Measurements from ENCODE around the gene NECAB2.

The NECAB2 gene

DNA sequence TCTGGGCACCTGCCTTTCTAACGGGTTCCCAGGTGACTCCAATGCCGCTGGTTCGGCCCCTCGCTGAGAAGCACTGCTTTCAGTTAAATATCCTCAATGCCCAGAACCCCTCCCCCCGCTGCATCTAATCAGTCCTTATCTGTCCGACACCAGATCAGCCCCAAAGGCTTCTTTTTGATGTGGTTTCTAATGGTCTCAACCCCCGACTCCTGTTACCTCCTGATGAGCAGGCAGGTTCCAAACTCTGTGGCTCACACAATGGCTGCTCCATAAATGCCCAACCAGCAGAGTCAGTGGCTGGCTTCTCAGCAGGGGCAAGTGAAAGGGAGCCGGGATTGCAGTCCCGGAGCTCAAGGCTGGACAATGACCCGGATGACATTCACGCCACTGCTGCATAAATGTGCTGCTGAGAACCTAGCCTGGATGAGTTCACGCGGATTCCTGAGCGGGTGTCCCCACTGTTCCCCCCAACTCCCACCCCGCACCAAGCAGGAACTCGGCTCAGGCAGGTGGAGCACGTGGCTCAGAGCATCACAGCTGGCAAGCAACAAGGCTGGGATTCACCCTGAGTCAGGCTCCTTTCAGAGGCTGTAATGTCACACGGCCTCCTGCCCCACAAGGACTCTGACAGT is 75.6 kb downstream of the NECAB2 start:
- TF ChIP-seq, protein P1, sequence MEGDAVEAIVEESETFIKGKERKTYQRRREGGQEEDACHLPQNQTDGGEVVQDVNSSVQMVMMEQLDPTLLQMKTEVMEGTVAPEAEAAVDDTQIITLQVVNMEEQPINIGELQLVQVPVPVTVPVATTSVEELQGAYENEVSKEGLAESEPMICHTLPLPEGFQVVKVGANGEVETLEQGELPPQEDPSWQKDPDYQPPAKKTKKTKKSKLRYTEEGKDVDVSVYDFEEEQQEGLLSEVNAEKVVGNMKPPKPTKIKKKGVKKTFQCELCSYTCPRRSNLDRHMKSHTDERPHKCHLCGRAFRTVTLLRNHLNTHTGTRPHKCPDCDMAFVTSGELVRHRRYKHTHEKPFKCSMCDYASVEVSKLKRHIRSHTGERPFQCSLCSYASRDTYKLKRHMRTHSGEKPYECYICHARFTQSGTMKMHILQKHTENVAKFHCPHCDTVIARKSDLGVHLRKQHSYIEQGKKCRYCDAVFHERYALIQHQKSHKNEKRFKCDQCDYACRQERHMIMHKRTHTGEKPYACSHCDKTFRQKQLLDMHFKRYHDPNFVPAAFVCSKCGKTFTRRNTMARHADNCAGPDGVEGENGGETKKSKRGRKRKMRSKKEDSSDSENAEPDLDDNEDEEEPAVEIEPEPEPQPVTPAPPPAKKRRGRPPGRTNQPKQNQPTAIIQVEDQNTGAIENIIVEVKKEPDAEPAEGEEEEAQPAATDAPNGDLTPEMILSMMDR (IDR thresholded peaks at IDR 0.05; ENCODE audit: borderline replicate concordance, control extremely low read depth, extremely low read depth, insufficient read depth, missing control alignments), result no peak
- in situ Hi-C loops (cut with MboI; ENCODE audit: low sequenced_read_pairs, unreplicated experiment), result no loop called here
- DNase-seq (ENCODE audit: low spot score), result no peak

DNA sequence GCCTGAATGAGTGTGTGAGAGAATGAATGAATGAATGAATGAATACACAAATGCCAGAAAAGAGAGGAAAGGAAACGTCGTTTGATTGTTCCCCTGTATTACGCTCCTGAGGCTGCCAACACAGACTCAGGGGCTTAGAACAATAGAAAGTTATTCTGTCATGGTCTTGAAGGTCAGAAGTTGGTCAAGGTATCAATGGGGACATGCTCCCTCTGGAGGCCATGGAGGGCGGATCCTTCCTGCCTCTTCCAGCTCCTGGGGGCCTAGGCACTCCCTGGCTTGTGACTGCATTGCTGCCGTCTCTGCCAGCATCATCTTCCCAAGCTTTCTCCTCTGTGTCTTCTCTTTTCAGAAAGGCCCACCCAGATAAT is 76.1 kb downstream of the NECAB2 start:
- no peak for DNase-seq (ENCODE audit: low spot score)
- TF ChIP-seq, protein P1 (IDR thresholded peaks at IDR 0.05; ENCODE audit: borderline replicate concordance, control extremely low read depth, extremely low read depth, insufficient read depth, missing control alignments), result no peak
- in situ Hi-C loops (cut with MboI; ENCODE audit: low sequenced_read_pairs, unreplicated experiment), result no loop called here

DNA sequence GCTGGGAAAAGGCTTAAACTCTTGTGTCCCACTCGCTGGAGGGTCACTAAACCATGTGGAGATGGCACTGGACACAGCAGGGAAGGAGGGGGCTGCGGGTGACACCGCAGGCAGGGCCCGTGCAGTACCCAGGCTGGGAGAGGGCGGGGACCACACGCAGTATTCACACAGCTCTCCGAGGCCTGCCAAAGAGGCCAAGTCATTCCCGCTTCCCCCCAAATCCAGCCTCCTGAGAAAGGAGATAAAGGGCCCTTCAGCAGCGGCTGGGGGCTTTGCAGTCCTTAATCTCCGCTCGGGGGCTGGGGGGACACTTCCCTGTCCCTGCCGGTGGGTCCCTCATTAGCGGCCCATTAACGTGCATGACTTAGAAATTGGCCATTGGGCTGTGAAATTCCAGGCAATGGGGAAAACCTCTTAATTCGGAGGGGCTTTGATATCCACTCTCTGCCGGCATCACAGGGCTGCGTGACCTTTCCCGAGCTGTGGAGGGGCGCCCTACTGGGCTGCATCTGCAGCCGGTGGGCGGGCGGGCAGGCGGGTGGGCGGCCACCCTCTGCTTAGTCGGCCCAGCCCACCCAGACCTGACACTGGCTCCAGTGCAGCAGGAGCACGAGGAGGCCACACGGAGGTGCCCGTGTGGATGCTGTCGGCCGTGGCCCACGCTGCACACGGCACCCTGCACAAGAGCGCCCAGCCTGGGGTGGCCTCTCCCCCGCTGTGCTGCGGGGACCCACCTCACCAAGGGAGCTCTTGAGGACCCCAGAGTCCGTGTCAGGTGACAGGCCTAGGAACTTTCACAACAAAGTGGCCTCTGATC is 77.2 kb downstream of the NECAB2 start:
- TF ChIP-seq, protein P1 (IDR thresholded peaks at IDR 0.05; ENCODE audit: borderline replicate concordance, control extremely low read depth, extremely low read depth, insufficient read depth, missing control alignments), result no peak
- in situ Hi-C loops (cut with MboI; ENCODE audit: low sequenced_read_pairs, unreplicated experiment), result no loop called here
- DNase-seq (ENCODE audit: low spot score), result no peak

DNA sequence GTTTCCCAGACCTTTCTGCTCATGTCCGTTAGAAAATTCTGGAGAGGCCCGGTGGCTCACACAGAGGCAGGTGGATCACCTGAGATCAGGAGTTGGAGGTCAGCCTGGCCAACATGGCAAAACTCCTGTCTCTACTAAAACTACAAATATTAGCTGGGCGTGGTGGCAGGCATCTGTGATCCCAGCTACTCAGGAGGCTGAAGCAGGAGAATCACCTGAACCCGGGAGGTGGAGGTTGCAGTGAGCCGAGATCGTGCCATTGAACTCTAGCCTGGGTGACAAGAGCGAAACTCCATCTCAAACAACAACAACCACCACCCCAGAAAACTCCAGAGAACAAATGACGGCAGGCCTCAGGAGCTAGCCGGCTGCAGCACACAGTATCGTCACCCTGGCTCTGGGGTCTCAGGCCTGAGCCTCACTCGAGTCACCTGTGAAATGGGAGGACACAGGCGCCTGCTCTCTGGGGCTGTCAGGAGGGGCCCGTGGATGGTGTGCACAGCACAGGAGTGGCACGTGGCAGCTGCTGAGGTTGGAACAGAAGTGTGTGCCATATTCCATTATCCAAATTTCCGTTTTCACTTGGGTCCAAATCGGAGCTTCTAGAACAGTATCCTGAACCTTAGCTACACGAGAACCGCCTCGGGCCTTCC is 77.9 kb downstream of the NECAB2 start:
- in situ Hi-C loops (cut with MboI; ENCODE audit: low sequenced_read_pairs, unreplicated experiment), result no loop called here
- TF ChIP-seq, protein P1 (IDR thresholded peaks at IDR 0.05; ENCODE audit: borderline replicate concordance, control extremely low read depth, extremely low read depth, insufficient read depth, missing control alignments), result no peak
- no peak for DNase-seq (ENCODE audit: low spot score)

DNA sequence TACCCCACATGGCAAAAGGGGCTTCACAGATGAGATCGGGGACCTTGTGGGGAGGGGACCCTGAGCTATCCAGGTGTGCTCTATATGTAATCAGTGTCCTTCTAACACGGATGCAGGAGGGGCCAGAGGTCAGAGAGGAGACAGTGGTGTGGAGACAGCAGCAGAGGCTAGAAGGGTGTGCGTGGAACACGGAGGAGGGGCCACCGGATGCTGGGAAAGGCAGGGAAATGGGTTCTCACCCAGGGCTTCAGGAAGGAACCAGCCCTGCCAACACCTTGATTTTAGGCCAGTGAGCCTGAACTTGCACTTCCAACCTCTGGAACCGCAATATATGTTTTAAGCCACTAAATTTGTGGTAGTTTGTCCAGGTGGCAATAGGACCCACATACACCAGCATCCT is 79.2 kb downstream of the NECAB2 start:
- in situ Hi-C loops (cut with MboI; ENCODE audit: low sequenced_read_pairs, unreplicated experiment), result no loop called here
- DNase-seq (ENCODE audit: low spot score), result no peak

DNA sequence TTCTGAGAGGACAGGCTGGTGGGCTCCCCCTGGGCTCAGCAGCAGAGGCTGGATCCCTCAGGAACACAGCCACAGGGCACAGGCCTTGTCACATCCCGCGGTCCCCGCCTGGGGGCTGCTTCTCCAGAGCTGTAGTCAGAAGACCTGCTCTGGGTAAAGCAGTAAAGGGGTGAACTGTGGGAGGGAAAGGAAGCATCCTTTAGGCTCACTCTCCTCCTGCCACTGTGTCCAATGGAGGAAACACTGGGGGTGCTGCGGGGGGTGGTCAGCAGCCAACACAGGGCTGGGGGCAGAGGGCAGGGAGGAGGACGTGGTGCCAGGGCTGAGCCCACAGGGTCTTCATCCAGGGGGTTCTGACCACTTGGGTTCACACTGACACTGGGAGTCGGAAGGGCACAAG is 79.6 kb downstream of the NECAB2 start:
- TF ChIP-seq, protein P1 (IDR thresholded peaks at IDR 0.05; ENCODE audit: borderline replicate concordance, control extremely low read depth, extremely low read depth, insufficient read depth, missing control alignments), result no peak
- DNase-seq (ENCODE audit: low spot score), result no peak
- in situ Hi-C loops (cut with MboI; ENCODE audit: low sequenced_read_pairs, unreplicated experiment), result no loop called here

More for the DNA sequence above, 79.2 kb downstream of the NECAB2 start:
- TF ChIP-seq, protein P1 (IDR thresholded peaks at IDR 0.05; ENCODE audit: borderline replicate concordance, control extremely low read depth, extremely low read depth, insufficient read depth, missing control alignments), result no peak
